ENCODE results near the gene RAP1GDS1. TPM values are rescaled to one million over a fixed set of nuclear protein-coding genes. Genes with fewer than 3 reads are reported as not detected.

The RAP1GDS1 gene
- total RNA-seq, 1 experiment from 2014 or later = 27.9 TPM

DNA sequence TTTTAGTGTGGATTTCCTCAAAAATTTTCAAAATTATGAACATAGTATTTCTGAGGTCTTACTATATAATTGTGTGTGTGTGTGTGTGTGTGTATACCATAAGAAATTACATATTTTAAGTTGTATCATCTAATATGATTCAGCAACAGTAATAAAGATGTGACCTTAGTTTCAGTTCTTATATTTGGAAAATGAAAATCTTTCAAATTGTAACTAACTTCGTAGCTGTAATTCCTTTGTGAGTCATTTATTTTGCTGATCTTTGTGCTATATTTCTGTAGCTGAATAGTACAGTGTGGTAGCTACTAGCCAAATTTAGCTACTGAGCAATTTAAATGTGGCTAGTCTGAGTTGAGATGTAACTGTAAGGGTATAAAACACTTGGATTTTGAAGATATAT lies 116.4 kb downstream of the RAP1GDS1 start:
- H3K4me1 Mint-ChIP-seq (ENCODE audit: low read depth, unreplicated experiment) = peaks cover 9% of the 10 kb centered on the region
- DNase-seq = no peak
- BruUV-seq (replicated peaks) = no TSS peak
- TF ChIP-seq, protein P1, sequence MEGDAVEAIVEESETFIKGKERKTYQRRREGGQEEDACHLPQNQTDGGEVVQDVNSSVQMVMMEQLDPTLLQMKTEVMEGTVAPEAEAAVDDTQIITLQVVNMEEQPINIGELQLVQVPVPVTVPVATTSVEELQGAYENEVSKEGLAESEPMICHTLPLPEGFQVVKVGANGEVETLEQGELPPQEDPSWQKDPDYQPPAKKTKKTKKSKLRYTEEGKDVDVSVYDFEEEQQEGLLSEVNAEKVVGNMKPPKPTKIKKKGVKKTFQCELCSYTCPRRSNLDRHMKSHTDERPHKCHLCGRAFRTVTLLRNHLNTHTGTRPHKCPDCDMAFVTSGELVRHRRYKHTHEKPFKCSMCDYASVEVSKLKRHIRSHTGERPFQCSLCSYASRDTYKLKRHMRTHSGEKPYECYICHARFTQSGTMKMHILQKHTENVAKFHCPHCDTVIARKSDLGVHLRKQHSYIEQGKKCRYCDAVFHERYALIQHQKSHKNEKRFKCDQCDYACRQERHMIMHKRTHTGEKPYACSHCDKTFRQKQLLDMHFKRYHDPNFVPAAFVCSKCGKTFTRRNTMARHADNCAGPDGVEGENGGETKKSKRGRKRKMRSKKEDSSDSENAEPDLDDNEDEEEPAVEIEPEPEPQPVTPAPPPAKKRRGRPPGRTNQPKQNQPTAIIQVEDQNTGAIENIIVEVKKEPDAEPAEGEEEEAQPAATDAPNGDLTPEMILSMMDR (IDR thresholded peaks at IDR 0.05; ENCODE audit: unreplicated experiment) = no peak
- intact Hi-C loops (cut with micrococcal nuclease; ENCODE audit: unreplicated experiment) = no loop called here
- no peaks in the 10 kb centered on the region for H3K27me3 Mint-ChIP-seq (ENCODE audit: unreplicated experiment)
- H3K27ac Mint-ChIP-seq (ENCODE audit: unreplicated experiment) = no peak overlapping the region
- CTCF ChIA-PET = interaction anchor here (0.6 kb wide), 1 partner anchor 1333 kb away, joined by 3 read pairs; no protein-coding TSS in a partner anchor
- H3K36me3 Mint-ChIP-seq (ENCODE audit: insufficient read depth, unreplicated experiment) = no peaks in the 10 kb centered on the region
- H3K9me3 Mint-ChIP-seq (ENCODE audit: low read depth, unreplicated experiment) = no peaks in the 10 kb centered on the region
- H3K4me3 Mint-ChIP-seq (ENCODE audit: low read depth, unreplicated experiment) = no peak overlapping the region

DNA sequence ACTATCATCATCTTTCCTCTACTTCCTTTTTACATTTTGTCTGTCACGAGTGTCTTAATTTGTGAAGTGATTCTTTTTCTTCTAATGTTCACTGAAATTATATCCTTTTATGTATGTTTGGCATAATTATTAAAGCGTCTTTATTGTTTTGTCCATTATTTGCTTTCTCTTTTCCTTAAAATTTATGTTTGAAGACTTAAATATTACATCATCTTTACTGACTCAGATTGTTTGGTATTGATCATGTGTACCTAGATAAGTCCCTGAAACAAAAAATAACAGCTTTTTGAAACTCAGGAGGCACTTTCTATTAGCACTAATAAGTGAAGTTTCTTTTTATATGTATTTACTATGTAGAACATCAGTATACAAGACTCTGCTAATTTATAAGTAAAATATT lies 120.1 kb downstream of the RAP1GDS1 start:
- Mint-ChIP-seq H3K9me3 (ENCODE audit: low read depth, unreplicated experiment) (no peaks in the 10 kb centered on the region), H3K4me1 (ENCODE audit: low read depth, unreplicated experiment) (peaks cover 9% of the 10 kb centered on the region), H3K27ac (ENCODE audit: unreplicated experiment) (peak overlapping the region; percentile 66), H3K36me3 (ENCODE audit: insufficient read depth, unreplicated experiment) (no peaks in the 10 kb centered on the region), H3K4me3 (ENCODE audit: low read depth, unreplicated experiment) (no peak overlapping the region), H3K27me3 (ENCODE audit: unreplicated experiment) (no peaks in the 10 kb centered on the region)
- intact Hi-C loops (cut with micrococcal nuclease; ENCODE audit: unreplicated experiment) = no loop called here
- CTCF ChIA-PET = no interaction called here
- no TSS peak for BruUV-seq (replicated peaks)
- no peak for DNase-seq
- TF ChIP-seq, protein P1 (IDR thresholded peaks at IDR 0.05; ENCODE audit: unreplicated experiment) = no peak

DNA sequence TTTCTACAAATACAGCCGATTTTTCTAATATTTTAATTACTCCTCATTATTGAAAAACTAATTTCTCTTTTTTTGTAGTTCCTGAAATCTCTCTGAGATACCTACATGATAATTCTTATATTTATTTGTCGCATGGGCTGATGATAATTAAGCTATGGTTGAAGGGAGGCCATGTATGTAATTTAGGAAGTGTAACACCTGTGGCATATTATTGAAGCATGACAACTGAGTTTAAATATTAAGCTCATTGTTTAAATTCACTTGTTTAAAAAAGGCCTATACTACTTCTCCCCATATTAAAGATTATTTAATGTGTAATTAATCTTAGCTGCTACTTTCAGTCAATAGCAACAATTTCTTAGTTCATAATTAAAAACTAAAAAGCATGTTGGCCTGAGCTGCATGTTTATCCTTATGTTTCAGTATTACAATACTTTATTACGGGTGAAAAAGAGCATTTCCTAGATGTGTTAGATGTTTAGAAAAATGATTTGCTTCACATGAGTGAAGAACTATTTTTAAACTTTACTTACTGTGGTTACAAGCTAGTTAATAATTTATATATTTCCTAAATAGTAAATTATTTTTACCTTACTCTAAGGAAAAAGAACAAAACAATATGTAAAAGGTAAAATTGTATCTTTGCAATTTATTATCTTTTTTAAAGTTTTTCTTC lies 122.4 kb downstream of the RAP1GDS1 start:
- Mint-ChIP-seq H3K27me3 (ENCODE audit: unreplicated experiment) (no peaks in the 10 kb centered on the region), H3K4me1 (ENCODE audit: low read depth, unreplicated experiment) (peaks cover 9% of the 10 kb centered on the region), H3K9me3 (ENCODE audit: low read depth, unreplicated experiment) (no peaks in the 10 kb centered on the region), H3K4me3 (ENCODE audit: low read depth, unreplicated experiment) (no peak overlapping the region), H3K36me3 (ENCODE audit: insufficient read depth, unreplicated experiment) (no peaks in the 10 kb centered on the region), H3K27ac (ENCODE audit: unreplicated experiment) (no peak overlapping the region)
- DNase-seq = no peak
- intact Hi-C loops (cut with micrococcal nuclease; ENCODE audit: unreplicated experiment) = no loop called here
- TF ChIP-seq, protein P1 (IDR thresholded peaks at IDR 0.05; ENCODE audit: unreplicated experiment) = no peak
- CTCF ChIA-PET = no interaction called here
- BruUV-seq (replicated peaks) = no TSS peak

DNA sequence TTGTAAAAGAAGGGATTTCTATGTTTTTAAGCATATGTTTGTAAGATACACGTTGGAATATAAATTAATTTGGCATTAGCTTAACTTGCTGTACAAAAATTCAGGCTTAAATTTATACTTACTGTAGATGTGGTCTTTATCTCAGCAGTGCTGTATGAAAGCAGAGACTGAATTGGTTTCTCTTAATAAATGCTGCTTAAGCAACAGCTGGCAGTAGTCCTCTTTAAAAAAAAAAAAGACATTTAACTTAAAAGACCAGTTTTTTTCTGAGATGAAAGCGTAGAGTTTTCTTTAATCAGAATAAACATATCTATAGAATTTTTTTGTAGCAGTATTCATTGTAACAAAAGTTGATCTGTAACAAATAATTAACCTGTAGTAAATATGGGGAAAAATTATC lies 124.6 kb downstream of the RAP1GDS1 start:
- Mint-ChIP-seq H3K27me3 (ENCODE audit: unreplicated experiment) (no peaks in the 10 kb centered on the region), H3K4me3 (ENCODE audit: low read depth, unreplicated experiment) (no peak overlapping the region), H3K9me3 (ENCODE audit: low read depth, unreplicated experiment) (no peaks in the 10 kb centered on the region), H3K4me1 (ENCODE audit: low read depth, unreplicated experiment) (peaks cover 1% of the 10 kb centered on the region), H3K27ac (ENCODE audit: unreplicated experiment) (no peak overlapping the region), H3K36me3 (ENCODE audit: insufficient read depth, unreplicated experiment) (no peaks in the 10 kb centered on the region)
- BruUV-seq (replicated peaks) = no TSS peak
- TF ChIP-seq, protein P1 (IDR thresholded peaks at IDR 0.05; ENCODE audit: unreplicated experiment) = no peak
- intact Hi-C loops (cut with micrococcal nuclease; ENCODE audit: unreplicated experiment) = loop anchor here (5.0 kb wide), 1 partner anchor 124 kb away; the partner anchor contains the start of gene RAP1GDS1
- CTCF ChIA-PET = no interaction called here
- DNase-seq = no peak
